ENCODE results near the gene VPS13A.

The VPS13A gene

DNA sequence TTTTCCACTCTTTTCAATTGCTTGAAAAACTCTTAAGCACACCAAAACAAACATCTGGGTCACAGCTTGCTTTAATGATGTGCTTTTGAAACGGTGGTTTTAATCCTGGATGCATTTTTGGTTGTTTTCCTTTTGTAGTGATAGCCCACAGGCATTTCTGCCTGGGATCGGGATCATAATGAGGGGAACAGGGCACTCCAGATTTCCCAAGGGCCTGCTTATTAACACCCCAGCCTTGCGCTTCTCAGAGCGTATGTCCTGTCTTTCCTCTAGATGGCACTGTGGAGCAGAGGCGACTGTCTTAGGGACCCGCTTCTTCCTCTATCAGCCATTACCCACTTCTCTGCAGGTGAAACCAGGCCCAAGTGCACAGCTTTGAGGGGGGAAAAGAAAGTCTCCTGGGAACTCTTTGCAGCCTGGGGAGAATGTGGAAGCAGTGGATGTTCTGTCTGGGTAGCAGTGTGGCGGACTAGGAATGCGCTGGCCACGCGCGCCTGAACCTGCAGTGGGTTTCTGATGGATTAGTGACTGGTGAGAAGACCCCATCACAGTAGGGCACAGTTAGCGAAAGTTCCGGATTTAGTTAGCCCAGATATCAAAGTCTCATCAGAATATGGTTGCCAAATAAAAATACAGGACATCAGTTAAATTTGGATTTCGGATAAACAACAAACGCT, 280.7 kb downstream of the VPS13A start:
- peak; percentile 77 for DNase-seq (ENCODE audit: low spot score)

DNA sequence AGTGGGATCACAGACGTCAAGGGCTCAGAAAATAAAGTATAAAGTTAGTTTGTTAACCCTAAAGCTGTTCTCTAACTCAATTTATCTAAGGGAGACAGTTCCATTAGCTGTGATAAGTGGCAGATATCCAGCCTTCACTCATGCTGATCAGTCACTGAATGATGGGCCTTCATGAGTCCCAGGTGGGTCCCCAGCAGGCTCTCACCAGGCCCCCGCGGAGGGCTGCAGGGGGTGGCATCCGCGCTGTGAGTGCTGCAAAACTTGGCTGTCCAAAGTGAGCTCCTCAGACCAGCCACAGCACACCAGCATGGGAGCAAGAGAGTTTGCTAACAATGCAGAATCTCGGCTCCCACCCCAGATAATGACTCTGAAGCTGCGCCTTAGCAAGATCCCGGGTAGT, 283.6 kb downstream of the VPS13A start:
- no peak for DNase-seq (ENCODE audit: low spot score)

DNA sequence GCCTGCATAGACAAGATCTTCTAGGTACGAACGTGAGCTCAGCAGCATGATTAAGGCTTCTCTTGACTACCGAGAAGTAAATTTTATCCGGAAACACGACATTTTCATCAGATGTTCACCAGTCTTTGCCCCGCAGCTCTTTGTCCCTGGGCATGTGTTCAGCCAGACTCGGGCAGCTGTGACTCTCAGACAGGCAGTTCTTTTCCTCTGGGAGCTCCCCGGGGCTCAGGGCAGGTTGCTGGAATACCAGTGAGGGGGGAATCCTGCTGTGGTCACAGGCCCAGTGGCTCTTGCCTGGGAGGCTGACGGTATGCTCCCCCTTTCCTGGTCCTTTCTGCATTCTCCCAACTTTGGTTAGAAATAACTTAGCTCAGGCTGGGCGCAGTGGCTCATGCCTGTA, 284.7 kb downstream of the VPS13A start:
- DNase-seq (ENCODE audit: low spot score), result no peak

DNA sequence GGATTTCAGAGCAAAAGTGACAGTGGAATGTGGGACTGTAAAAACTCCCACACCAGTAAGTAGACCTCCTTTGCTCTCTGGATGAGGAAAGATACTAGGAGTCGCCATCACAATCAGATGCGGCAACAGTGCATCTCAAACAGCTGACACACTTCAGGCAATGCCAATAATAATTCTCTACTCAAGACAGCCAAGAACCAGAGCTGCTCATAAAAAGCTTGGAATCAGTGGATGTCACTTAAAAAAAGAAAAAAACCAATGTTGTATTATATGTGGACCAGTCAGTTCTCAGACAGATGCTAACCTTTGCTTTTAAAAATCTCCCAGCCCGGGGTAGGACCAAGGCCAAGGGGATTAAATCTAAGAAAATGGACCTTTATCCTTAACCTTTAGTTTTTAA, 285.8 kb downstream of the VPS13A start:
- no peak for DNase-seq (ENCODE audit: low spot score)

DNA sequence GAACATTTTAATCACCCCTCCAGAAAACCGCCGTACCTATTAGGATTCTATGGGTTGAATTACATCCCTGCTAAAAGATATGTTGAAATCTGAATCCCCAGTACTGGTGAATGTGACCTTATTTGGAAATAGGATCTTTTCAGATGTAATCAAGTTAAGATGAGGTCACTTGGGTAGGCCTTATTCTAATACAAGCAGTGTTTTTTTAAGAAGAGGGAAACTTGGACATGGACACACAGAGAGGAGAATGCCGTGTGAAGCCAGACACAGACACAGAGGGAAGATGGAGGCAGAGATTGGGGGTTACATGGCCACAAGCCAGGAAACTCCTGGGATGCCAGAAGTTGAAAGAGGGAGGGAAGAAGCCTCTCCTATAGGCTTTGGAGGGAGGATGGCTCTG, 287.3 kb downstream of the VPS13A start:
- DNase-seq (ENCODE audit: low spot score), result no peak

DNA sequence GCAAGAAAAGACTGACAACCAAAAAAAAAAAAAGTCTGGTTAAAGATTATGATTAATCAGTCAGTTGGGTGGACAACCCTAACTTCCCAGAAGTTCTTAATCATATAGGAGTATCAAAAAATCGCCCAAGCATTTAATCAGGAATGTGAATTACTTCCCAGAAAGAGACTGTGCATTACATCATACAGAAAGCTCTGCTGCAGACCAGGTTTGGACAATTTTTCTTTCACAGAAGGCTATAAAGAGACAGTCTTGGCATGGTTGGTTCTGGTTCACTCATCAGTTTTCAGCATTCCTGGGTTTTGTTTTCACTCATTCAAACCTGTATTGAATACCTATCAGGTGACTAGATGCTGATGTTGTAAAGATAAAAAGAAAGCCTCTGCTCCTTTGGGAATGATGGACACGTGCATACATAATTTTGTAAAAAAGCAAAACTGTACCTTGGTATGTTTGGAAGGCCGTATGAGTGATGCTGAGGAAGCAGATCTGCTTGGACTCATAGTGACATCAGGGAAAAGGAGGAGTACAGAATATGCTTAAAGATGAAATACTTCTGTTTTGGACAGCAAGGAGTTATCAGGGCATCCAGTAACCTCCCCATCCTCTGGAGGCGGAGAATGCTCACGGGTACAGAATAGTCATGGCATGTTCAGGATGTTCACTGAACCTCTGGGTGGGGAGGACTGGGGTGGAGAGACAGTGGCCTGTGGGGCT, 292.3 kb downstream of the VPS13A start:
- DNase-seq (ENCODE audit: low spot score), result no peak
